Measurements from ENCODE around the gene NPLOC4.

NPLOC4 gene

DNA sequence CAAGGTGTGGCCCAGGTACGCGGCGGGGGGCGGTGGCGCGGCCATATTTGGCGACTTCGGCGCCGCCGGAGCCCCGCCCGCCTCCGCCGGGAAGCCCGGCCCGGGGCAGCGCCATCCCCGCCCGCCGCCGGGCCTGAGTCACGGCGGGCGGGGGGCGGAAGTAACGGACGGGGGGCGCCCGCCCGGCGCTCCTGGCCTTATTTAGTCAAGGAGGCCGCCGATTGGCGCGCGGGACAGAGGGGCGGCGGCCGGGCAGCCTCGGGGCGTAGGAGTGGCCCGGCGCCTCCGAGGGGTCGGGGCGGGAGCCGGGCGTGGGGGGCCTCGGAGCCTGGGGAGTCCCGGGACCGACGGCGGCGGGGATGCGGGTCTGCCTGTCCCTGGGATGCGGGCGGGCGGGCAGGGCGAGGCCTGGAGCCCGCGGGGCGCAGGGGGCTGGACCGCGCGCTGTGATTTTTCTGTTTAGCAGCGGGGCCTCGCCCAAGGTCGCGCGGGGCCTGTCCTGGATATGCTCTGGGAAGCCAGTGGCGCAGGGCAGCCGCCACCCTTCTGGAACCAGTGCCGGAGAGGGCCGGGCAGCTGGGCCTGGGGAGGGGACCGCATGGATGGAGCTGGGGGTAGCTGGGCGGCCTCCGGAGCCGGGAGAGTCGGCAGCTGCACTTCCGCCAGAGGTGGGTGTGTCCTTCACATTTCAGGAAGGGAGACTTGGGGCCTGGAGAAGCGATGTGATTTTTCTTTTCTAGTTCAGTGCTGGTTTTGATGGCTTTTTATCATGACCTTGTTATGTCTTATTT is 122.0 kb downstream of the NPLOC4 start:
- no peak for DNase-seq

- no peak for DNase-seq
Observed at GRCh38 chr17:81514489-81514738, 122.5 kb downstream of the NPLOC4 start.

DNA sequence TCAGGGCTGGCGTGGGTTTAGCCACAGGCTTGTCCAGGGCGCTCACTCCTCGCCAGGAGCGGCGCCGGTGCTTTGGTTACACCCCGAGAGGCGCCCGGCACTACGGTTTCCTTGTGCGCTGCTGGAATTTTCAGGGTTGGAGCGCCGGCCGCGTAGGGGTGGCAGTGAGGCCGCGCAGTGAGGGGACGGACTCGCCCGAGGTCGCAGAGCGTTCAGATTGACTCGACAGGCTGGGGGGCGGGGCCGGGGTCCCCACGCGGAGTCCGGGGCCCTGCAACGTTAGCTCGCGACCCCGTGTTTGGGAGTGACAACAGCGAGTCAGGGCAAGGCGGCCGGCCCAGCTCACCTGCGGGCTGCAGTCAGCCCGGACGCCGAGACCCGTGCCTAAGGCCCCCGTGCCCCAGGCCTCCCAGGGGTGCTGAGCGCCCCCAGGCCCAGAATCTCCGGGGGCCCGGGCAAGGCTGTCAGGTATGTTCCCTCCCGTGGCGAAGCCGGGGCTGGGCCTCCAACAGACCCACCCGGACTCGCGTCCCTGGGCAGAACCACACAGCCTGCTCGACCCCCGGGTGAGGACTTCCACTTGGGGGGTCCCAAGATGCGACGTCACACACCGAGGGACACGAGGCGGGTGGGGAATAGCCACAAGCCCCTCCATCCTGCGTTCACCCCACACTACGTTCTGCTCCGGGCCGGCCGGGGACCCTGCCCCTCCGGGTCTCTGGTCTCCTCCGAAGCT is 123.0 kb downstream of the NPLOC4 start:
- no peak for DNase-seq

- no peak for DNase-seq
Observed at GRCh38 chr17:81513372-81513752, 123.5 kb downstream of the NPLOC4 start.

DNA sequence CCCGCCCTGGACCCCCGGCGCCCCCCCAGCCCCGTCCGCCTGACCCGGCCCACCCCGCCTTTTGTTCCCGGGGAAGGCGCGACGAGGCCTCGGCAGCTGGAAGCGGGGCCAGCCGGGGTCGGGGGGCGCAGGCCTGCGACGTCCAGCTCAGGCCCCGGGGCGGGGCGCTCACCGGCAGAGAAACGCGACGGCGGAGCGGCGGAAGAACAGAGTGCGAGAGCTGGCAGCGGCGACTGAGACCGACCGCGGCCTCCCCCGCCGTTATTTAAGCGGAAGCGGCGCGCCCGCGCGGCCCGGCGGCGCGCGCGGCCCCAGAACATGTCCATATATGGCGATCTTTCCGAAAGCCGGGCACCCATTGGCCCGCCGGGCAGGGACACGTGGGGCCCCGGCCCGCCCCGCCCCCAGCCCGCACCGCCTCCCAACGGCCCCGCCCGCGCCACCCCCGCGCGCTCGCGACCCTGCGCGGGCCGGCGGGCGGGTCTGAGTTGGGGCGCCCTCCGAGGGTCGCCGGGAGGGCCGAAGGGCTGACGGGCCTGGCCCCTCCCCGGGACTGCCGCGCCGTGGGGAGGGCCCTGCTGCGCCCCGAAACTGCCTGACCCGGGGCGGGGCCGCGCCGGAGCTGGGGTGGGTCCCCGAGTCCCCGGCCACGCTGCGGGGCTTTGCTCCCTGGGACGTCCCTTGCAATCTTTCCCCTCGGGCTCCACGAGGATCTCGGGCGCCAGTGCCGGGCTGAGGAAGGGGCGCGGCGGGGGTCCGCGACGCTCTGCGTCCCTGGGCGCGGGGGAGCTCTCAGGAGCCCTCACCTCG is 124.1 kb downstream of the NPLOC4 start, which contains the start of gene ACTG1:
Gene ACTG1 (minus strand): TSS at position 238 of the 810 bp plus-strand sequence. CDS start 445 bp downstream, outside the sequence.
- DNase-seq, result no peak

DNA sequence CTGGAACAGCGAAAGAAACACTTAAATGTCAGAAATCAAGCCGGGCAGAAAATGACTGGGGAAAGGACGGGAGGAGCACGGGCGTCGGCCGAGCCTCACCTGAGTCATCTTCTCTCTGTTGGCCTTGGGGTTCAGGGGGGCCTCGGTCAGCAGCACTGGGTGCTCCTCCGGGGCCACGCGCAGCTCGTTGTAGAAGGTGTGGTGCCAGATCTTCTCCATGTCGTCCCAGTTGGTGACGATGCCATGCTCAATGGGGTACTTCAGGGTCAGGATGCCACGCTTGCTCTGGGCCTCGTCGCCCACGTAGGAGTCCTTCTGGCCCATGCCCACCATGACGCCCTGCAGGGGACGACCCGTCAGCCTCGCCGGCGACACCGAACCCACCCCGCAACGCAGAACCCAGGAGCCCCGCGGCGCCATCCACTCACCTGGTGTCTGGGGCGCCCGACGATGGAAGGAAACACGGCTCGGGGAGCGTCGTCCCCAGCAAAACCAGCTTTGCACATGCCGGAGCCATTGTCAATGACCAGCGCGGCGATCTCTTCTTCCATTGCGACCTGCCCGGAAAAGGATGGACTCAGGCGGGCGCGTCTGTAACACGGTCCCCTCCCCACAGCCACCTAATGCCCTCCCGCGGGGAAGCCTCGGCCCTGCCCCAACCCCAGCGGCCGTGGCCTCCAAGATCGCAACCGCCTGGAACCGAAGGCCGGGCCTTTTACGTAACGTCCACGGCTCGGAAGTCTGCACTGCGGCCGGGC is 124.9 kb downstream of the NPLOC4 start:
- no peak for DNase-seq

- no peak for DNase-seq
Observed at GRCh38 chr17:81511554-81511803, 125.4 kb downstream of the NPLOC4 start.

DNA sequence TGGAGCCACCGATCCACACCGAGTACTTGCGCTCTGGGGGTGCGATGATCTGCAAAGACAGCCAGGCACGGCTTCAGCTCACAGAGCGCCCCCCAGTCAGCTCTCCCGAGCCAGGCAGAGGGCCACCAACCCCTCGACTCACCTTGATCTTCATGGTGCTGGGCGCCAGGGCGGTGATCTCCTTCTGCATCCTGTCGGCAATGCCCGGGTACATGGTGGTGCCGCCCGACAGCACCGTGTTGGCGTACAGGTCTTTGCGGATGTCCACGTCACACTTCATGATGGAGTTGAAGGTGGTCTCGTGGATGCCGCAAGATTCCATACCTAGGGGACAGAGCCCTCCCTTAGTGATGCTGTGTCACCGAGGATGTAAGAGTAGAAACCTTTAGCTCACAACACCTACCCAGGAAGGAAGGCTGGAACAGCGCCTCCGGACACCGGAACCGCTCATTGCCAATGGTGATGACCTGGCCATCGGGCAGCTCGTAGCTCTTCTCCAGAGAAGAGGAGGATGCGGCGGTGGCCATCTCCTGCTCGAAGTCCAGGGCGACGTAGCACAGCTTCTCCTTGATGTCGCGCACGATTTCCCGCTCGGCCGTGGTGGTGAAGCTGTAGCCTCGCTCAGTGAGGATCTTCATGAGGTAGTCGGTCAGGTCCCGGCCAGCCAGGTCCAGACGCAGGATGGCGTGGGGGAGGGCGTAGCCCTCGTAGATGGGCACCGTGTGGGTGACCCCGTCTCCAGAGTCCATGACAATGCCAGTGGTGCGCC is 125.9 kb downstream of the NPLOC4 start:
- DNase-seq, result no peak

DNA sequence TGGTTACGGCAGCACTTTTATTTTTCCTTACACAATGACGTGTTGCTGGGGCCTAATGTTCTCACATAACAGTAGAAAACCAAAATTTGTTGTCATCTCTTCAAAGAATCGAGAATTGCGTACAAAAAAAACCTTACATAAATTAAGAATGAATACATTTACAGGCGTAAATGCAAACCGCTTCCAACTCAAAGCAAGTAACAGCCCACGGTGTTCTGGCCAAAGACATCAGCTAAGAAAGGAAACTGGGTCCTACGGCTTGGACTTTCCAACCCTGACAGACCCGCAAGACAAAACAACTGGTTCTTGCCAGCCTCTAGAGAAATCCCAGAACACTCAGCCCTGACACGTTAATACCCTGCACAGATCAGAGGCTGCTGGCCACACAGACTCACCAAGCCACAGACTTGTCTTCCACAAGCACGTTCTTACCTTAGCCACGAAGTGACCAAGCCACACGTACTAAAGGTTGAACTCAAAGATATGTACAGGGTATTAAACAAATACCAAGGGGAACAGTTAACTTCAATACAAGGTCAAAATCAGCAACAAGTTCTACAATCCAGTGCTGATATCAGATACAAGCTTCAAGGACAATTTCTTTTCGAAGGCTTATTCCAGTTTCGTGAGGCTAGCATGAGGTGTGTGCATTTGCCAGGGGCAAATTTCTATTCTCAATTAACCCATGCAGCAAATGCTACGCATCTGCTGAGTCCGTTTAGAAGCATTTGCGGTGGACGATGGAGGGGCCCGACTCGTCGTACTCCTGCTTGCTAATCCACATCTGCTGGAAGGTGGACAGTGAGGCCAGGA is 126.7 kb downstream of the NPLOC4 start:
- DNase-seq, result no peak

DNA sequence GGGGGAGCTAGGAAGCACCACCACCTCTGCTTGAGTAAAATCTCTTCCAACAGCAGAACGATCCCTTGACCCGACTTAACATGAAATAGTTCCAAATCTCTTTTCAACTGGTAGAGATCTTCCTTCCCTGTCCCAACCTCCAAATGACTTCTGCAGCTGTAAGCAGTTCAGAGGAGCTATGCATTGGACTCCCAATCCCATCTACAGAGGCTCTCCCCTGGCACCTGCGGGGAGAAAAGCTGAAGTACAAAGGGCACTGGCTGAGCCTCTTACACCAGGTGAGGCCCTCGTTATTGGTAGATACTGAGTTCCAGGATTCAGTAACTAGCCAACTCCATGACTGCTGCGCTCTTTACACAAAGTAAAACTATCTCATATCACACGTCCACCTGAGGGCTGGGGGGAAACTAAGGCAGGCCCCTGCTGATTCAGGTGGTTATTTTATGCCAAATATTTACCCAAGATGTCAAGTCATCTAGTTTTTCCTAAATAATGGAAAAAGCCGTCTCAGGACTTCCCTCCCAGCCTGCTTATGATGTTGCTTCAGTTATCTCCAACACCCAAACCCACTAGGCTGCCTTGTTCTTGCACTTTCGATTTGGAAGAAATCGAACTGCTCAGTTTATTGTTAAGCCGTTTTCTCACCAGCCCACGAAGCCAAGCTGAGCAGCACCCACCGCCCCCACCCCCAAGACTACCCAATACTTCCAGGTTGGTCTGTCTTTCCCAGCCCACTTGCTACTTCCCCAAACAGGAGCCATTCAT is 127.5 kb downstream of the NPLOC4 start:
- DNase-seq, result no peak

GRCh38 chr17:81508639-81509206 is 128.2 kb downstream of the NPLOC4 start:
- no peak for DNase-seq
